GM21526 (cell line): ENCODE data around the gene NUDC.
"Not testable (repeated sequence)": the region's sequence is repeated elsewhere in the genome, so short reads cannot be mapped to it uniquely, and the experiment has no call there.

Source experiments
- ATAC-seq: cut with Tn5 transposase; IDR thresholded peaks from one replicate; pipeline ENCODE4 v1.9.1; 2021; ENCODE audit warnings: moderate library complexity; ENCODE audit not compliant: unreplicated experiment, low FRiP score

The NUDC gene

GRCh38 chr1:26921540-26922430, at the start of gene NUDC:
TSS of gene NUDC (plus strand) at chr1:26921743. CDS start at chr1:26921849, 106 bp downstream.
- ATAC-seq = peak; percentile 96

- ATAC-seq = not testable (repeated sequence)
These were observed 48.4 kb upstream of the NUDC start for GRCh38 chr1:26873097-26873496.

GRCh38 chr1:26874896-26875295, 46.6 kb upstream of the NUDC start:
- no peak for ATAC-seq

GRCh38 chr1:26877326-26877725, 44.2 kb upstream of the NUDC start:
- no peak for ATAC-seq

- ATAC-seq = no peak
These were observed 41.8 kb upstream of the NUDC start for GRCh38 chr1:26879793-26880192.

GRCh38 chr1:26881611-26882010, 39.9 kb upstream of the NUDC start:
- not testable (repeated sequence) for ATAC-seq

- ATAC-seq = no peak
These were observed 38.7 kb upstream of the NUDC start for GRCh38 chr1:26882696-26883463.

GRCh38 chr1:26887125-26887524, 34.4 kb upstream of the NUDC start:
- no peak for ATAC-seq

- ATAC-seq = no peak
These were observed 33.3 kb upstream of the NUDC start for GRCh38 chr1:26888231-26888630.

GRCh38 chr1:26889551-26890466, 31.7 kb upstream of the NUDC start, which contains the start of gene GPN2:
TSS of gene GPN2 (minus strand) at chr1:26890283. CDS start at chr1:26890096, 187 bp downstream.
- peak; percentile 67 for ATAC-seq

- peak; percentile 24 for ATAC-seq
These were observed 31.1 kb upstream of the NUDC start for GRCh38 chr1:26890467-26890796.

- ATAC-seq = no peak
These were observed 27.3 kb upstream of the NUDC start for GRCh38 chr1:26894263-26894662.

GRCh38 chr1:26897351-26897750, 24.2 kb upstream of the NUDC start:
- no peak for ATAC-seq

- ATAC-seq = peak; percentile 69
These were observed 21.3 kb upstream of the NUDC start, which contains the start of gene GPATCH3 for GRCh38 chr1:26900001-26900814. TSS of gene GPATCH3 (minus strand) at chr1:26900467. CDS start at chr1:26900442, 25 bp downstream.

GRCh38 chr1:26900815-26901511, 20.6 kb upstream of the NUDC start:
- ATAC-seq = no peak

- ATAC-seq = no peak
These were observed 14.2 kb upstream of the NUDC start for GRCh38 chr1:26907071-26907917.

GRCh38 chr1:26909951-26910342, 11.6 kb upstream of the NUDC start:
- no peak for ATAC-seq
